ENCODE data around the gene RASSF4. TPM values are rescaled to one million over a fixed set of nuclear protein-coding genes. Genes with fewer than 3 reads are reported as not detected.

Gene RASSF4
- total RNA-seq, 1 donor from 2014 or later = 67.6 TPM

- no peaks in the 10 kb centered on the region for H3K27me3 ChIP-seq (ENCODE audit: control insufficient read depth, insufficient read depth, low read length)
- DNase-seq (ENCODE audit: low read depth) = no peak
- no peak for TF ChIP-seq CTCF (IDR thresholded peaks at IDR 0.05; ENCODE audit: insufficient read depth, low read length, poor library complexity, severe bottlenecking)
- no peaks in the 10 kb centered on the region for H3K36me3 ChIP-seq (ENCODE audit: control insufficient read depth, insufficient read depth, low read length)
- H3K4me3 ChIP-seq (ENCODE audit: low read depth, low read length) = no peak overlapping the region
These were observed 3.4 kb upstream of the RASSF4 start for GRCh38 chr10:44956226-44956625.

- H3K4me3 ChIP-seq (ENCODE audit: low read depth, low read length) = no peak overlapping the region
- no peak for DNase-seq (ENCODE audit: low read depth)
- H3K27me3 ChIP-seq (ENCODE audit: control insufficient read depth, insufficient read depth, low read length) = no peaks in the 10 kb centered on the region
- no peak for TF ChIP-seq CTCF (IDR thresholded peaks at IDR 0.05; ENCODE audit: insufficient read depth, low read length, poor library complexity, severe bottlenecking)
- no peaks in the 10 kb centered on the region for H3K36me3 ChIP-seq (ENCODE audit: control insufficient read depth, insufficient read depth, low read length)
These were observed 2.6 kb upstream of the RASSF4 start for GRCh38 chr10:44956717-44957706.

- Histone ChIP-seq H3K4me3 (ENCODE audit: low read depth, low read length) (peak overlapping the region; percentile 66), H3K36me3 (ENCODE audit: control insufficient read depth, insufficient read depth, low read length) (no peaks in the 10 kb centered on the region)
These were observed 1.3 kb upstream of the RASSF4 start for GRCh38 chr10:44958196-44958897.

DNA sequence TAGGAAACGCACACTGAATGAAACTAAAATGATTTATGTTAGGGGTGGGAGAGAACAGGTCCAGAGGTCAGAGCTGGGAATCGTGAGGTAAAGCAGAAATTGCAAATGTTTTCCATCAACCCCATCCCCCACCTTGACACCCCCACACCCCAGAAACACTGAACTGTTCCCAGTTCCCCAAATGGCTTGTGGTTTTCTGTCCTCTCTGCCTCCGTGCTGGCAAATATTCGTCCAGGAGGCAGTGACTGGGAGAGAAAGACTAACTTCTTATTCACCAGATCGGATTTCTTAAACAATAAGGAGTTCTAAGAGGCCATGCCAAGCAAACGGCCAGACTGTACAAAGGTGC is 730 bp upstream of the RASSF4 start:
- Histone ChIP-seq H3K4me3 (ENCODE audit: low read depth, low read length) (peak overlapping the region; percentile 66), H3K27me3 (ENCODE audit: control insufficient read depth, insufficient read depth, low read length) (no peaks in the 10 kb centered on the region), H3K36me3 (ENCODE audit: control insufficient read depth, insufficient read depth, low read length) (no peaks in the 10 kb centered on the region)
- TF ChIP-seq CTCF (IDR thresholded peaks at IDR 0.05; ENCODE audit: insufficient read depth, low read length, poor library complexity, severe bottlenecking) = no peak
- no peak for DNase-seq (ENCODE audit: low read depth)

More at GRCh38 chr10:44958196-44958897, 1.3 kb upstream of the RASSF4 start:
- no peaks in the 10 kb centered on the region for H3K27me3 ChIP-seq (ENCODE audit: control insufficient read depth, insufficient read depth, low read length)
- DNase-seq (ENCODE audit: low read depth) = no peak
- no peak for TF ChIP-seq CTCF (IDR thresholded peaks at IDR 0.05; ENCODE audit: insufficient read depth, low read length, poor library complexity, severe bottlenecking)

DNA sequence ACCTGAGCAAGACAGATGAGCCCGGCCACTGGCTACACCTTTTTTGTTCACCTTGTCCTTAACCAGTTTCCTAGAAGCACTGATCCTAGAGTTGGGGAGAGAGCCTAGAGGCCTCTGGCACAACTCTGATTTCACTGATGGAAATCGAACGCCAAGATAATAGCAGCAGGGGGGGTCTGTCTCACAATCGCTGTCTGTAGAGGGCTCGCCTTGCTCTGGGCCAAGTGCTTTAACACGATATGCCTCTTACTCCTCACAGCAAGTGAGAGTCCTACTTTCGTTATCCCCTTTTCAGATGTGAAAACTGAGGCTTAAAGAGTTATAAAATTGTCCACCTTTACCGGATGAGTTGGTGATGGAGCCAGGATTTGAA is 472 bp downstream of the RASSF4 start:
- peak overlapping the region; percentile 52 for H3K4me3 ChIP-seq (ENCODE audit: low read depth, low read length)
- H3K27me3 ChIP-seq (ENCODE audit: control insufficient read depth, insufficient read depth, low read length) = no peaks in the 10 kb centered on the region
- no peak for DNase-seq (ENCODE audit: low read depth)
- H3K36me3 ChIP-seq (ENCODE audit: control insufficient read depth, insufficient read depth, low read length) = no peaks in the 10 kb centered on the region
- TF ChIP-seq CTCF (IDR thresholded peaks at IDR 0.05; ENCODE audit: insufficient read depth, low read length, poor library complexity, severe bottlenecking) = no peak
